WTC11 (cell line): ENCODE measurements around the gene PILRB. TPM values are rescaled to one million over a fixed set of nuclear protein-coding genes. Genes with fewer than 3 reads are reported as not detected.

ENCODE experiments used
- ATAC-seq: fragments of 200-7000 bp; cut with Tn5 transposase; 2 replicates; pipeline ENCODE4 v1.10.0; 2021; ENCODE audit warnings: mild to moderate bottlenecking, moderate library complexity
- CTCF ChIA-PET: fragments of 300-600 bp; sonication (Branson Sonifier 250); formaldehyde crosslinking; loops from one replicate; lab custom pipeline; 2021; ENCODE audit warnings: antibody characterized with exemption; lab: Charles Lee
- POLR2A ChIA-PET: fragments of 350-600 bp; sonication (Branson Sonifier 250); formaldehyde crosslinking; loops from one replicate; lab custom pipeline; 2021; ENCODE audit warnings: antibody characterized with exemption; lab: Charles Lee
- DNase-seq: peaks from one replicate; pipeline ENCODE4 v3.0.0; 2021; ENCODE audit warnings: low spot score
- H3K27ac Mint-ChIP-seq: 2 replicates; pipeline ENCODE4 v1.8.0; 2021; ENCODE audit warnings: mixed read lengths
- H3K27me3 Mint-ChIP-seq: 2 replicates; pipeline ENCODE4 v1.8.0; 2021; ENCODE audit warnings: low read depth, mild to moderate bottlenecking, moderate library complexity, mixed read lengths
- H3K36me3 Mint-ChIP-seq: 2 replicates; pipeline ENCODE4 v1.8.0; 2021; ENCODE audit warnings: mixed read lengths
- H3K4me1 Mint-ChIP-seq: 2 replicates; pipeline ENCODE4 v1.8.0; 2022; ENCODE audit warnings: mixed read lengths
- H3K4me3 Mint-ChIP-seq: 2 replicates; pipeline ENCODE4 v1.8.0; 2021; ENCODE audit warnings: mild to moderate bottlenecking, moderate library complexity, mixed read lengths
- H3K9me3 Mint-ChIP-seq: 2 replicates; pipeline ENCODE4 v1.8.0; 2021; ENCODE audit warnings: mixed read lengths
- FOXJ3 ChIP-seq: sonication (generic); formaldehyde crosslinking; IDR thresholded peaks from 2 replicates; pipeline ENCODE4 v1.9.0; 2021; ENCODE audit warnings: missing genetic modification reagents, mild to moderate bottlenecking, borderline replicate concordance
- GRHL2 ChIP-seq: fragments of 250-450 bp; sonication (Bioruptor Pico); IDR thresholded peaks from 2 replicates; pipeline ENCODE4 v1.8.0; 2022; ENCODE audit warnings: mild to moderate bottlenecking, moderate library complexity; ENCODE audit not compliant: insufficient replicate concordance, severe bottlenecking
- HMGA2 ChIP-seq: fragments of 250-450 bp; sonication (Bioruptor Pico); IDR thresholded peaks from 2 replicates; pipeline ENCODE4 v1.4.0; 2021; ENCODE audit warnings: mild to moderate bottlenecking, moderate library complexity
- IRF2 ChIP-seq: sonication (generic); formaldehyde crosslinking; IDR thresholded peaks from 2 replicates; pipeline ENCODE4 v1.8.0; 2022; ENCODE audit warnings: low read depth, missing genetic modification reagents, borderline replicate concordance
- JAZF1 ChIP-seq: fragments of 250-450 bp; sonication (Bioruptor Pico); IDR thresholded peaks from 2 replicates; pipeline ENCODE4 v1.9.0; 2021; ENCODE audit warnings: moderate library complexity, mild to moderate bottlenecking, inconsistent platforms
- KAT7 ChIP-seq: sonication (generic); formaldehyde crosslinking; IDR thresholded peaks from 2 replicates; pipeline ENCODE4 v1.8.1; 2023; ENCODE audit warnings: missing genetic modification reagents, mild to moderate bottlenecking, borderline replicate concordance
- MXD4 ChIP-seq: fragments of 250-450 bp; sonication (Bioruptor Pico); IDR thresholded peaks from 2 replicates; pipeline ENCODE4 v1.8.0; 2021; ENCODE audit warnings: mild to moderate bottlenecking, moderate library complexity, borderline replicate concordance
- NFE2L1 ChIP-seq: sonication (generic); formaldehyde crosslinking; IDR thresholded peaks from 2 replicates; pipeline ENCODE4 v1.8.1; 2023; ENCODE audit warnings: missing genetic modification reagents
- NFYB ChIP-seq: sonication (generic); formaldehyde crosslinking; conservative IDR thresholded peaks from 2 replicates; pipeline ENCODE4 v1.8.0; 2022; ENCODE audit warnings: low read depth, missing genetic modification reagents
- TP53 ChIP-seq: sonication (generic); formaldehyde crosslinking; IDR thresholded peaks from 2 replicates; pipeline ENCODE4 v1.8.1; 2023; ENCODE audit warnings: mild to moderate bottlenecking, missing genetic modification reagents
- ZNF121 ChIP-seq: sonication (generic); formaldehyde crosslinking; IDR thresholded peaks from 2 replicates; pipeline ENCODE4 v1.8.0; 2023; ENCODE audit warnings: missing genetic modification reagents
- ZNF219 ChIP-seq: sonication (generic); formaldehyde crosslinking; IDR thresholded peaks from 2 replicates; pipeline ENCODE4 v1.8.0; 2023; ENCODE audit warnings: missing genetic modification reagents, mild to moderate bottlenecking, borderline replicate concordance
- ZNF396 ChIP-seq: fragments of 250-450 bp; sonication (Bioruptor Pico); IDR thresholded peaks from 2 replicates; pipeline ENCODE4 v1.8.0; 2021; ENCODE audit warnings: mild to moderate bottlenecking, moderate library complexity, borderline replicate concordance
- ZNF416 ChIP-seq: fragments of 250-450 bp; sonication (Bioruptor Pico); IDR thresholded peaks from 2 replicates; pipeline ENCODE4 v1.9.0; 2021; ENCODE audit warnings: mild to moderate bottlenecking, inconsistent platforms
- total RNA-seq: library from RNA; stranded (reverse); gene quantifications from 3 replicates; pipeline ENCODE4 v1.2.3, GENCODE V29; 2021
- TF ChIP-seq, protein P1 (sequence below): sonication (generic); formaldehyde crosslinking; IDR thresholded peaks from 2 replicates; pipeline ENCODE4 v1.8.1; 2023; ENCODE audit warnings: mild to moderate bottlenecking, moderate library complexity, missing genetic modification reagents
- TF ChIP-seq, protein P2 (sequence below): fragments of 250-450 bp; sonication (Bioruptor Pico); IDR thresholded peaks from 2 replicates; pipeline ENCODE4 v1.9.0; 2021; ENCODE audit warnings: mild to moderate bottlenecking
- TF ChIP-seq, protein P3 (sequence below): sonication (generic); formaldehyde crosslinking; IDR thresholded peaks from 2 replicates; pipeline ENCODE4 v1.8.0; 2023; ENCODE audit warnings: missing genetic modification reagents
- TF ChIP-seq, protein P4 (sequence below): sonication (generic); formaldehyde crosslinking; IDR thresholded peaks from 2 replicates; pipeline ENCODE4 v1.8.1; 2023; ENCODE audit warnings: mild to moderate bottlenecking, missing genetic modification reagents, moderate library complexity
- TF ChIP-seq, protein P5 (sequence below): sonication (generic); formaldehyde crosslinking; IDR thresholded peaks from 2 replicates; pipeline ENCODE4 v1.8.1; 2023; ENCODE audit warnings: mild to moderate bottlenecking, missing genetic modification reagents, moderate library complexity
- TF ChIP-seq, protein P6 (sequence below): sonication (generic); formaldehyde crosslinking; IDR thresholded peaks from 2 replicates; pipeline ENCODE4 v1.8.1; 2022; ENCODE audit warnings: low read depth, mild to moderate bottlenecking, moderate library complexity, missing genetic modification reagents, borderline replicate concordance

PILRB gene
- total RNA-seq, 1 experiment from 2014 or later = 30.7 TPM

DNA sequence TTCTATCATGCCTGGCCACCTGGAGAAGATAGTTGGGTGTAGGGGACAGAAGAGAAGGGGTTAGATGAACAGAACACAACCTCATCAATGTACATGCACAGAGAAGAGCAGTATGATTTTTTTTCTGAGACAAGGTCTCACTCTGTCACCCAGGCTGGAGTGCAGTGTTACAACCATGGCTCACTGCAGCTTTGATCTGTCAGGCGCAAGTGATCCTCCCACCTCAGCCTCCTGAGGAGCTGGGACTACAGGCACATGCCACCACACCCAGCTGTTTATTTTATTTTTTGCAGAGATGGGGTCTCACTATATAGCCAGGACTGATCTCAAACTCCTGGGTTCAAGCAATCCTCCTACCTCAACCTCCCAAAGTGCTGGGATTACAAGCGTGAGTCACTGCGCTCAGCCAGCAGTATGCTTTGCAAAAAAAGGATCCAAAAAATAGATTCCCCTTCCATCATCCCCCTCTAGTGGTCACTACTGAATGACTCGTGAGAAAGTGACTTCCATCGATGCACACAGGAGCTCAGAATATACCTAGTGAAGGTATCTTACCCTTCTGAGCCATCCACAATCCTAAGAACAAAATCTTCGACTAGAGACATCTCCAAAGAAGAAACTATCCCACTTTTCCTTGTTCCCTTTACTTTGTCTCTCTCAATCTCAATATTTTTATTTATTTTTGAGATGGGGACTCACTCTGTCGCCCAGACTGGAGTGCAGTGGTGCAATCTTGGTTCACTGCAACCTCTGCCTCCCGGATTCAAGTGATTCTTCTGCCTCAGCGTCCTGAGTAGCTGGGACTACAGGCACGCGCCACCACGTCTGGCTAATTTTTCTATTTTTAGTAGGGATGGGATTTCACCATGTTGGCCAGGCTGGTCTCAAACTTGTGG is 49.6 kb downstream of the PILRB start:
- H3K4me3 Mint-ChIP-seq = no peak overlapping the region
- no peaks in the 10 kb centered on the region for H3K9me3 Mint-ChIP-seq
- H3K27me3 Mint-ChIP-seq = peaks cover 19% of the 10 kb centered on the region
- CTCF ChIA-PET = interaction anchor here (0.6 to 2.3 kb wide), 44 partner anchors 8 to 278 kb away, joined by 3 to 20 read pairs (median 4); partner anchors contain the start of genes AGFG2, GAL3ST4, MEPCE and MOSPD3
- no peak for TF ChIP-seq GRHL2 (CRISPR knock-in tag)
- no peak for TF ChIP-seq NFYB (CRISPR knock-in tag)
- no peak for TF ChIP-seq IRF2 (CRISPR knock-in tag)
- TF ChIP-seq ZNF219 (CRISPR knock-in tag) = no peak
- no peak for TF ChIP-seq JAZF1
- TF ChIP-seq, protein P1, sequence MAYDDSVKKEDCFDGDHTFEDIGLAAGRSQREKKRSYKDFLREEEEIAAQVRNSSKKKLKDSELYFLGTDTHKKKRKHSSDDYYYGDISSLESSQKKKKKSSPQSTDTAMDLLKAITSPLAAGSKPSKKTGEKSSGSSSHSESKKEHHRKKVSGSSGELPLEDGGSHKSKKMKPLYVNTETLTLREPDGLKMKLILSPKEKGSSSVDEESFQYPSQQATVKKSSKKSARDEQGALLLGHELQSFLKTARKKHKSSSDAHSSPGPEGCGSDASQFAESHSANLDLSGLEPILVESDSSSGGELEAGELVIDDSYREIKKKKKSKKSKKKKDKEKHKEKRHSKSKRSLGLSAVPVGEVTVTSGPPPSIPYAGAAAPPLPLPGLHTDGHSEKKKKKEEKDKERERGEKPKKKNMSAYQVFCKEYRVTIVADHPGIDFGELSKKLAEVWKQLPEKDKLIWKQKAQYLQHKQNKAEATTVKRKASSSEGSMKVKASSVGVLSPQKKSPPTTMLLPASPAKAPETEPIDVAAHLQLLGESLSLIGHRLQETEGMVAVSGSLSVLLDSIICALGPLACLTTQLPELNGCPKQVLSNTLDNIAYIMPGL (CRISPR knock-in tag) = no peak
- TF ChIP-seq, protein P2, sequence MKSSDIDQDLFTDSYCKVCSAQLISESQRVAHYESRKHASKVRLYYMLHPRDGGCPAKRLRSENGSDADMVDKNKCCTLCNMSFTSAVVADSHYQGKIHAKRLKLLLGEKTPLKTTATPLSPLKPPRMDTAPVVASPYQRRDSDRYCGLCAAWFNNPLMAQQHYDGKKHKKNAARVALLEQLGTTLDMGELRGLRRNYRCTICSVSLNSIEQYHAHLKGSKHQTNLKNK = no peak
- no peak for TF ChIP-seq FOXJ3 (CRISPR knock-in tag)
- TF ChIP-seq, protein P3, sequence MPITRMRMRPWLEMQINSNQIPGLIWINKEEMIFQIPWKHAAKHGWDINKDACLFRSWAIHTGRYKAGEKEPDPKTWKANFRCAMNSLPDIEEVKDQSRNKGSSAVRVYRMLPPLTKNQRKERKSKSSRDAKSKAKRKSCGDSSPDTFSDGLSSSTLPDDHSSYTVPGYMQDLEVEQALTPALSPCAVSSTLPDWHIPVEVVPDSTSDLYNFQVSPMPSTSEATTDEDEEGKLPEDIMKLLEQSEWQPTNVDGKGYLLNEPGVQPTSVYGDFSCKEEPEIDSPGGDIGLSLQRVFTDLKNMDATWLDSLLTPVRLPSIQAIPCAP (CRISPR knock-in tag) = no peak
- TF ChIP-seq, protein P4, sequence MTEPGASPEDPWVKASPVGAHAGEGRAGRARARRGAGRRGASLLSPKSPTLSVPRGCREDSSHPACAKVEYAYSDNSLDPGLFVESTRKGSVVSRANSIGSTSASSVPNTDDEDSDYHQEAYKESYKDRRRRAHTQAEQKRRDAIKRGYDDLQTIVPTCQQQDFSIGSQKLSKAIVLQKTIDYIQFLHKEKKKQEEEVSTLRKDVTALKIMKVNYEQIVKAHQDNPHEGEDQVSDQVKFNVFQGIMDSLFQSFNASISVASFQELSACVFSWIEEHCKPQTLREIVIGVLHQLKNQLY (CRISPR knock-in tag) = no peak
- TF ChIP-seq ZNF396 (CRISPR knock-in tag) = no peak
- no peak for TF ChIP-seq NFE2L1 (CRISPR knock-in tag)
- no peak for TF ChIP-seq HMGA2 (CRISPR knock-in tag)
- no peak for TF ChIP-seq ZNF416 (CRISPR knock-in tag)
- TF ChIP-seq ZNF121 (CRISPR knock-in tag) = no peak
- TF ChIP-seq KAT7 (CRISPR knock-in tag) = no peak
- TF ChIP-seq, protein P5, sequence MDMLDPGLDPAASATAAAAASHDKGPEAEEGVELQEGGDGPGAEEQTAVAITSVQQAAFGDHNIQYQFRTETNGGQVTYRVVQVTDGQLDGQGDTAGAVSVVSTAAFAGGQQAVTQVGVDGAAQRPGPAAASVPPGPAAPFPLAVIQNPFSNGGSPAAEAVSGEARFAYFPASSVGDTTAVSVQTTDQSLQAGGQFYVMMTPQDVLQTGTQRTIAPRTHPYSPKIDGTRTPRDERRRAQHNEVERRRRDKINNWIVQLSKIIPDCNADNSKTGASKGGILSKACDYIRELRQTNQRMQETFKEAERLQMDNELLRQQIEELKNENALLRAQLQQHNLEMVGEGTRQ = no peak
- TF ChIP-seq, protein P6, sequence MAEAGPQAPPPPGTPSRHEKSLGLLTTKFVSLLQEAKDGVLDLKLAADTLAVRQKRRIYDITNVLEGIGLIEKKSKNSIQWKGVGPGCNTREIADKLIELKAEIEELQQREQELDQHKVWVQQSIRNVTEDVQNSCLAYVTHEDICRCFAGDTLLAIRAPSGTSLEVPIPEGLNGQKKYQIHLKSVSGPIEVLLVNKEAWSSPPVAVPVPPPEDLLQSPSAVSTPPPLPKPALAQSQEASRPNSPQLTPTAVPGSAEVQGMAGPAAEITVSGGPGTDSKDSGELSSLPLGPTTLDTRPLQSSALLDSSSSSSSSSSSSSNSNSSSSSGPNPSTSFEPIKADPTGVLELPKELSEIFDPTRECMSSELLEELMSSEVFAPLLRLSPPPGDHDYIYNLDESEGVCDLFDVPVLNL = no peak
- TF ChIP-seq MXD4 (CRISPR knock-in tag) = no peak
- TF ChIP-seq TP53 (CRISPR knock-in tag) = no peak
- TF ChIP-seq, all 79 proteins: peak for 0
- Mint-ChIP-seq H3K36me3 (no peaks in the 10 kb centered on the region), H3K4me1 (no peaks in the 10 kb centered on the region), H3K27ac (no peak overlapping the region)
- no peak for DNase-seq
- ATAC-seq = peak; percentile 92
- POLR2A ChIA-PET = interaction anchor here (0.9 kb wide), 1 partner anchor 21 kb away, joined by 4 read pairs; the partner anchor contains the start of gene ZCWPW1
